Fibroblast of skin of back (primary cell): ENCODE data around the gene SLC5A9.
"Not testable (repeated sequence)": the region's sequence is repeated elsewhere in the genome, so short reads cannot be mapped to it uniquely, and the experiment has no call there.

ENCODE experiments used
- DNase-seq: peaks from one replicate; pipeline ENCODE4 v3.0.0-alpha.2; 2013

Gene SLC5A9

GRCh38 chr1:48214366-48214765 lies 8.2 kb upstream of the SLC5A9 start:
- DNase-seq, result not testable (repeated sequence)

GRCh38 chr1:48214820-48215219 lies 7.7 kb upstream of the SLC5A9 start:
- no peak for DNase-seq

- DNase-seq, result no peak
Observed at GRCh38 chr1:48215222-48215621, 7.3 kb upstream of the SLC5A9 start.

DNA sequence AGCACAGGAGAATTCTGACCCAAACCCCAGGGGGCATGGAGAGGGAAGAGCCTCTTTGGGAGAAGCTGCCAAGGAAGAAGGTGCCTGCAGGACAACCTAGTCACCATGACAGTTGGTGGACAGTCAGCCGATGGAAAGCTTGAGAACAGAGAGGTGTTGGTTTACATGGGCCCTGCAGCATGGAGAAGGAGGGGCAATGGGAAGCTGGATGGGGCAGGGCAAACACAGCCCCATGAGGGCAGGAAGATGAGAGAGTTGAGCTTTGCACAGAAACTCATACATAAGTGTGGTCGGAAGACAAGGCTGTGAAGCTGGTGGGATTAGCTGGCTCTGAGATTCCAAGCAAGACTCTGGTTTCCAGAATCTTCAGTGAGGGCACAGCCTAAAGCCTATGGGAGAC lies 6.6 kb upstream of the SLC5A9 start:
- DNase-seq, result no peak

GRCh38 chr1:48216313-48216712 lies 6.2 kb upstream of the SLC5A9 start:
- no peak for DNase-seq

GRCh38 chr1:48216941-48217340 lies 5.6 kb upstream of the SLC5A9 start:
- DNase-seq, result no peak

- peak; percentile 26 for DNase-seq
Observed at GRCh38 chr1:48217856-48218255, 4.7 kb upstream of the SLC5A9 start.

DNA sequence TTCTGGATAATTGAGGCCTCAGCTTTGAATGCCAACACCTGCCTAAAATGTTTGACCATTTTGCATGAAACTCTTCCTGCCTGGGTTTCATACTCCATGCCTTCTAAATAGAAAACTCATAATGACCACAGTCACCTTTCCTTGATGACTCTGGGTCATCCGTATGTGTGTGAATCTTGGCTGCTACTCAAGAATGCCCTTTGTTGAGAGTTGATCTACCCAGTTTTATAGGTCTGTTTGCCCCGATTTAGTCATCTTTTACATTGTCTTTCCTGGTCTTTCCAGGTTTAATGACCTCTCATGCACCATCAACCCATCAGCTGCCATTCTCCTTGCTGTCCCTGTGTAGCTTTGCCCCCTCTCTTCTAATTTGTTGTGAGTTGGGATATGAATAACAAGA lies 2.7 kb upstream of the SLC5A9 start:
- DNase-seq, result no peak

DNA sequence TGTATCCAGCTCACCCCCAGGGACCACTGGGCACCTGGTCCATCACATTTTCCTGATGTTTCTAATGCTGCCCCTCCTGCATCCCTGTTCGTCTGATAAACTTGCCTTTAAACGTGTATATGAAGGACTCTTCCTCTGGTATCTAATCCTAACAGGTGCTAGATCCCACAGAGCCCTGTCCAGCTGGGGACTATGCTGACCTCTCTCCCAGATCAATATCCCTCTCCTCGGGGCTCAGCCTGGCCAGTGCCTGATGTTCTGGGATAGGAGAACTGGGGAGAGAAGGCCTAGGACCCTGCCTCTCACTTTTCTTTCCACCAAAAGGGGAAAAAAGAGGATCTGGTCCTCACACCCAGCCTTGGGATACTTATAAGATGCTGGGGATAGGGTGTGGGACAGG lies 1.4 kb upstream of the SLC5A9 start:
- no peak for DNase-seq

GRCh38 chr1:48221657-48222056 lies 859 bp upstream of the SLC5A9 start:
- no peak for DNase-seq

DNA sequence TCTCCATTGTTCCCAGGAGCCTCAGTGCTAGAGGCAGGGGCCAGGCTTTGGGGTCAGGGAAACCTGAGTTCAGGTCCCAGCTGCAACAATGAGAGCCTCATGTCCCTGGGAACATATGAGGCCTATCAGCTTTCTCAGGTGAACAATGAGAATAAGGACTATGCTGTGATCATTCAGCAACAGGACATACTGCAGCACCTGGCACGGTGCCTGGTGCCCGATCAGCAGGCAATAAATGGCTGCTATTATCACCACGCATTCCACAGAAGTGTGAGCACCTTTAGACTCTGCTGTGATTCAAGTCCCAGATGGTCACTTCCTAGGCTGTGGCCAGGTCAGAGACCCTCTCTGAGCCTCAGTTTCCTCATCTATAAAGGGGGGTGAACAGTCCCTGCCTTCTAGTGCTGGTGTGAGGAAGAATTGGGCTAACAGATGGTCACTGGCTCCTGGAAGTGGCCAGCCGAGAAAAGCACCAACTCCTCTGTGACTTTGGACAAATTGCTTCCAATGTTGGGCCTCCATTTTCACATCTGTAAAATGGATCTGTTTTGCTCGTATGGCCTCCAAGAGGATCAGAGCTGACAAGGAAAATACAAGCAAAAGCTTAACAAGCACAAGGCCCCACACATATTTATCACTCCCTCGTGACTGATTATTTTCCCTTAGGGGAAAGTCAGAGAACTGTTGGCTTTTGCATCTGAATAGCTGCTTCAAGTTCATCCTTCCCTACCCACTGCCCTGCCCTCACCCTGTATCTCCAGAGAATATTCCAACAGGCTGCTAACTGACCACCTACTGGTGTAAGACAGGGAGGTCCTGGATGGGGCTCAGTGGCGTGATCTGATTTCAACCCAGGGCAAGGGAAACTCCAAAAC lies 1.1 kb downstream of the SLC5A9 start:
- no peak for DNase-seq

GRCh38 chr1:48224791-48225190 lies 2.3 kb downstream of the SLC5A9 start:
- DNase-seq, result no peak

GRCh38 chr1:48225579-48225978 lies 3.1 kb downstream of the SLC5A9 start:
- DNase-seq, result no peak

GRCh38 chr1:48227165-48228013 lies 4.9 kb downstream of the SLC5A9 start:
- no peak for DNase-seq

DNA sequence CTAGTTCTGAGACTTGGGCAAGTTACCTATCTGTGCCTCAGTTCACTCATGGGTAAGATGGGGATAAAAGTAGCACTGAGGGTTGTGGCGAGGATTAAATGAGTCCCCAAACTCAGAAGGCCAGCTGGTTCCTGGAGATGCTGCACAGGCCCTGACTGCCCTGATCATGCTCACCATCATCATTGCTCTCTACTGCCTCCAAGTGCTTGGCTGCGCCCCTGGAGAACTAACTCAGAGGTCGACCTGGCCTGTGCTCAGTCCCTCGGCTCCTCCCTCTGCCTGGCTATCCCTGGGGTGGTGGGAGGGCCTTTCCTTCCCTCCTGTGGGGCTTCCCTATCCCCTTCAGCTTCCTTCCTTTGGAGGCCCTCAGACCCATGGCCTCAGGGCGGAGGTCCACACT lies 5.6 kb downstream of the SLC5A9 start:
- DNase-seq, result no peak

- no peak for DNase-seq
Observed at GRCh38 chr1:48229317-48229716, 6.8 kb downstream of the SLC5A9 start.

GRCh38 chr1:48230236-48230635 lies 7.7 kb downstream of the SLC5A9 start:
- DNase-seq, result no peak

GRCh38 chr1:48232722-48233121 lies 10.2 kb downstream of the SLC5A9 start:
- DNase-seq, result no peak

DNA sequence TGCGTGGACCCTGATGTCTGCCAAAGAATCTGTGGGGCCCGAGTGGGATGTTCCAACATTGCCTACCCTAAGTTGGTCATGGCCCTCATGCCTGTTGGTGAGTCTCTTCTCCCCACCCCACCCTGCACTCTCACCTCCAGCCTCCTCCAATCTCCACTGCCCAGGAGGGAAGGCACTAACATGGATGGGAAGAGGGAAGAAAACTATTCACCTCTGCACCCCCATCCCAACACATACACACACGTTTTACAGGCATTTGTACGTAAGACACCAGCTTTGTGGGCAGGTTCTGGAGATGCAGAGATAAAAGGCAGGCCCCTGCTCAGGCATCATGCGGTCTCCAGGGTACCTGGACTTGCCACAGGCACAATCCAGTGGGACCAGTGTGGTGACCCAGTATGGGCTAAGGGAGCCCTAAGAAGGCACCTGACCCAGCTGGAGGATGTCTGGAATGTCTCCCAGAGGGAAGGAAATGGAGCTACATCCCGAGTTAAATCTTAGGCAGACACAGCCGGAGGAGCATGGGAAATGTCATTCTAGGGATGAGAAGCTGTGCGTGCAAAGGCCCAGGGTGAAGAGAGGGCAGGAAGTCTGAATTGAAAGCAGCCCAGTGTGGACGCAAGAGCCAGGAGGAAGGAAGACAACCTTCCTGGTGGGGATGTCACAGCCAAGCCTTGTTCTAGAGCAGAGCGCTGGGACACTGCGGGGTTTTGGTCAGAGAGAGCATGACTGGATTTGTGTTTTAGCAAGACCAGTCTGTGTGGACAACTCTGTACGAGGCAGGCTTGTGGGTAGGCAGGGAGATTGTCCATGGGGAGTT lies 11.4 kb downstream of the SLC5A9 start:
- no peak for DNase-seq

GRCh38 chr1:48235652-48236051 lies 13.1 kb downstream of the SLC5A9 start:
- DNase-seq, result no peak

GRCh38 chr1:48236716-48237470 lies 14.4 kb downstream of the SLC5A9 start:
- DNase-seq, result peak; percentile 29

- DNase-seq, result no peak
Observed at GRCh38 chr1:48242141-48242736, 19.7 kb downstream of the SLC5A9 start.
